HG03439 (cell line): ENCODE measurements around the gene MCL1.
A peak's percentile ranks its signal among the peaks of the same experiment; 100 is the strongest.
"Not testable (repeated sequence)": the region's sequence is repeated elsewhere in the genome, so short reads cannot be mapped to it uniquely, and the experiment has no call there.

Experiments used
- ATAC-seq: cut with Tn5 transposase; IDR thresholded peaks from one replicate; pipeline ENCODE4 v1.9.1; 2021; ENCODE audit warnings: mild to moderate bottlenecking, moderate library complexity; ENCODE audit not compliant: unreplicated experiment

Gene MCL1

GRCh38 chr1:150603711-150604110, 24.3 kb upstream of the MCL1 start:
- ATAC-seq, result no peak

DNA sequence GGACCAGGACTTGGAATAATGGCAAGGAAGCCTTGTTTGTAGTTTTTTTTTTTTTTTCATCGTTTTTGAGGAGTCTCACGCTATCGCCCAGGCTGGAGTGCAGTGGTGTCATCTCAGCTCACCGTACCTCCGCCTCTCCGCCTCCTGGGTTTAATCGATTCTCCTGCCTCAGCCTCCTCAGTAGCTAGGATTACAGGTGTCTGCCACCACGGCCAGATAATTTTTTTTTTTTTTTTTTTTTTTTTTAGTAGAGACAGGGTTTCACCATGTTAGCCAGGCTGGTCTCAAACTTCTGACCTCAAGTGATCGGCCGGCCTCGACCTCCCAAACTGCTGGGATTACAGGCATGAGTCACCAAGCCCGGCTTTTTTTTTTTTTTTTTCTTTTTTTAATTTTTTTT, 23.0 kb upstream of the MCL1 start:
- ATAC-seq, result not testable (repeated sequence)

DNA sequence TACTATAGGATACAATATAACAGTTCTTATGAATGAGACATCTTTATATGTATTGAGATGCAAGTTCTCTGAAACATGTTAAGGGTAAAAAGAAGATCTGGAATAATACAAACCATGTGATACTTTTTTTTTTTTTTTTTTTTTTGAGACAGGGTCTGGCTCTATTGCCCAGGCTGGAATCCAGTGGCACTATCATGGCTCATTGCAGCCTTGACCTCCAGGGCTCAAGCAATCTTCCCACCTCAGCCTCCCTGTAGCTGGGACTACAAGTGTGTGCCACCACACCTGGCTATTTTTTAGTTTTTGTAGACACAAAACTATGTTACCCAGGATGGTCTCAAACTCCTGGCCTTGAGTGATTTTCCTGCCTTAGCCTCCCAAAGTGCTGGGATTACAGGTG, 22.1 kb upstream of the MCL1 start:
- no peak for ATAC-seq

- ATAC-seq, result not testable (repeated sequence)
Observed at GRCh38 chr1:150598346-150598745, 18.9 kb upstream of the MCL1 start.

- no peak for ATAC-seq
Observed at GRCh38 chr1:150596976-150597375, 17.6 kb upstream of the MCL1 start.

GRCh38 chr1:150596095-150596892, 16.9 kb upstream of the MCL1 start:
- no peak for ATAC-seq

DNA sequence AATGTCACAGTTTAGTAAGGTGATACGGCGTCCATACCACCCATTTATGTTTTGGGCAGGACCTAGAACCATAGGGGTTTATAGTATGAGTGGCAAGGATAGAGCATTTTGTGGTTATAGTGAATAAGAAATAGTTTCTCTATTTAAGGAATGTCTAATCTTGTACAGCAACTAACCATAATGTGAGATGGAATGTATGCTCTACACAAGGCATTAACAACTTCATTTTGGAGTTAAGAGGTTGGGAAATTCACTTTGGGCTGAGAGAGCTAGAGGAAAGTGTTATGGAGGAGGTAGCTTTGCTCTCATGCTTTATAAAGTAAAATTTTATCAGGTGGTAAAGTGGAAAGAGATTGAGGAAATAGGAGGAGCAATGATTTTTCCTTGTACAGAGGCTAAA, 3.0 kb upstream of the MCL1 start:
- no peak for ATAC-seq

GRCh38 chr1:150581962-150582361, 2.6 kb upstream of the MCL1 start:
- ATAC-seq, result not testable (repeated sequence)

- not testable (repeated sequence) for ATAC-seq
Observed at GRCh38 chr1:150581437-150581836, 2.0 kb upstream of the MCL1 start.

GRCh38 chr1:150580966-150581365, 1.6 kb upstream of the MCL1 start:
- not testable (repeated sequence) for ATAC-seq

GRCh38 chr1:150579945-150580642, 684 bp upstream of the MCL1 start:
- peak; percentile 9 for ATAC-seq

GRCh38 chr1:150578272-150579109, 919 bp downstream of the MCL1 start:
- ATAC-seq, result no peak

- ATAC-seq, result no peak
Observed at GRCh38 chr1:150577557-150578271, 1.7 kb downstream of the MCL1 start.

DNA sequence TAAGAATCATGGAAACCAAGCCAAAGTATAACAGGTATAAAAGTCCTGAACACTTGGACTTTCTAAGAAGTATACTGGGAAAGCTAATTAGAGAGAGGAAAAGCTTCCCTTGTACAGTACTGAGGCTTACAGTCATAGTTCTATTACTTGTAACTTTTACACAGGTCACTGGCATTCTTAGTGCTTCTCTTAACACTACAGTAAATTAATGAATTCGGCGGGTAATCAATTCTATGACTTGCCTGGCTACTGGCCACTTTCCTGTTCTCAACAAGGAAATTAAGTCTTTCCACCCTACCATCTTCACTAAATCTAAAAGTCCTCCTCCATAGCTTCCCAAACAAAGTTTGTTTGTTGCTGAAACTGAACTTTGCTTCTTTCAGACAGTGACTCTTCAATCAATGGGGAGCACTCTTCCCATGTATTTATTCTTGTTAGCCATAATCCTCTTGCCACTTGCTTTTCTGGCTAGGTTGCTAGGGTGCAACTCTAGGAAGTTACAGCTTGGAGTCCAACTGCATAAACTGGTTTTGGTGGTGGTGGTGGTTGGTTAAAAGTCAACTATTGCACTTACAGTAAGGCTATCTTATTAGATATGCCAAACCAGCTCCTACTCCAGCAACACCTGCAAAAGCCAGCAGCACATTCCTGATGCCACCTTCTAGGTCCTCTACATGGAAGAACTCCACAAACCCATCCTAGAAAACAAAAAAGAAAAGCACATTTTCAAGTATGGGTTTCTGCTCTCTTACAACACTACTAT, 2.4 kb downstream of the MCL1 start:
- ATAC-seq, result no peak

DNA sequence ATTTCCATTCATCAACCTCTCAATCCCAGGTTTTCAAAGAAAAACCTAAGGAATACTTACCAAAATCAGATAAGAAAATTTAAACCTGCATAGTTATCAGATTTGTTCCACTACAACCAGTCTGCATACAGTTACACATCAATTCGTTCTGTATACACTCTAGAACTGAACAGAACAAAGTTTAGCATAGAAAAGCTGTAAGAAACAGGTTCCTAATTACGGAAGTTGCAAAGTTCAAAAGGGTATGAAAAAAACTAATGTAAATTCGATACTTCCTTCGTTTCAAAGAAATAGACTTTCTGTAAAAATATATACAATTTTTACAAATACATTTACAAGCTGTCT, 3.1 kb downstream of the MCL1 start:
- ATAC-seq, result no peak

- ATAC-seq, result no peak
Observed at GRCh38 chr1:150575518-150576366, 3.7 kb downstream of the MCL1 start.

GRCh38 chr1:150575072-150575489, 4.3 kb downstream of the MCL1 start:
- no peak for ATAC-seq

GRCh38 chr1:150574260-150575071, 4.9 kb downstream of the MCL1 start:
- ATAC-seq, result no peak
